Activated T-cell treated with anti-CD3 and anti-CD28 coated beads, Interleukin-2, amount 50 U/mL, for 24 hours (primary cell): ENCODE results near the gene KCNF1.

Source experiments
- DNase-seq: peaks from one replicate; pipeline ENCODE4 v3.0.0-alpha.2; 2020
- H3K27ac Mint-ChIP-seq: 2 replicates; pipeline ENCODE4 v1.8.0; 2020; ENCODE audit warnings: mild to moderate bottlenecking, mixed read lengths
- H3K27me3 Mint-ChIP-seq: 2 replicates; pipeline ENCODE4 v1.8.0; 2020; ENCODE audit warnings: mixed read lengths
- H3K36me3 Mint-ChIP-seq: 2 replicates; pipeline ENCODE4 v1.8.0; 2020; ENCODE audit warnings: low read depth, mixed read lengths
- H3K4me1 Mint-ChIP-seq: 2 replicates; pipeline ENCODE4 v1.8.0; 2020; ENCODE audit warnings: low read depth, mixed read lengths
- H3K4me3 Mint-ChIP-seq: 2 replicates; pipeline ENCODE4 v1.8.0; 2020; ENCODE audit warnings: mild to moderate bottlenecking, moderate library complexity, mixed read lengths
- H3K9me3 Mint-ChIP-seq: 2 replicates; pipeline ENCODE4 v1.8.0; 2020; ENCODE audit warnings: mixed read lengths

KCNF1 gene

GRCh38 chr2:10961490-10961875 is 49.7 kb downstream of the KCNF1 start:
- H3K27me3 Mint-ChIP-seq = peaks cover 47% of the 10 kb centered on the region
- H3K4me1 Mint-ChIP-seq = no peaks in the 10 kb centered on the region
- no peaks in the 10 kb centered on the region for H3K9me3 Mint-ChIP-seq
- no peak overlapping the region for H3K4me3 Mint-ChIP-seq
- DNase-seq = no peak
- no peak overlapping the region for H3K27ac Mint-ChIP-seq
- no peaks in the 10 kb centered on the region for H3K36me3 Mint-ChIP-seq

GRCh38 chr2:10962004-10962403 is 50.3 kb downstream of the KCNF1 start:
- DNase-seq = no peak
- H3K27ac Mint-ChIP-seq = no peak overlapping the region
- no peaks in the 10 kb centered on the region for H3K36me3 Mint-ChIP-seq
- no peaks in the 10 kb centered on the region for H3K4me1 Mint-ChIP-seq
- H3K9me3 Mint-ChIP-seq = no peaks in the 10 kb centered on the region
- H3K27me3 Mint-ChIP-seq = peaks cover 49% of the 10 kb centered on the region
- H3K4me3 Mint-ChIP-seq = no peak overlapping the region

GRCh38 chr2:10963155-10963554 is 51.4 kb downstream of the KCNF1 start:
- DNase-seq = no peak
- peaks cover 51% of the 10 kb centered on the region for H3K27me3 Mint-ChIP-seq
- no peaks in the 10 kb centered on the region for H3K9me3 Mint-ChIP-seq
- no peak overlapping the region for H3K4me3 Mint-ChIP-seq
- no peaks in the 10 kb centered on the region for H3K4me1 Mint-ChIP-seq
- no peak overlapping the region for H3K27ac Mint-ChIP-seq
- no peaks in the 10 kb centered on the region for H3K36me3 Mint-ChIP-seq
